NCI-H446 (cell line): ENCODE results near the gene SMAD4.
"Not testable (repeated sequence)": the region's sequence is repeated elsewhere in the genome, so short reads cannot be mapped to it uniquely, and the experiment has no call there.

Source experiments
- DNase-seq, 2 experiments: peaks; one replicate each; lab custom pipeline; 2025; lab: John Stamatoyannopoulos, UW

Gene SMAD4

DNA sequence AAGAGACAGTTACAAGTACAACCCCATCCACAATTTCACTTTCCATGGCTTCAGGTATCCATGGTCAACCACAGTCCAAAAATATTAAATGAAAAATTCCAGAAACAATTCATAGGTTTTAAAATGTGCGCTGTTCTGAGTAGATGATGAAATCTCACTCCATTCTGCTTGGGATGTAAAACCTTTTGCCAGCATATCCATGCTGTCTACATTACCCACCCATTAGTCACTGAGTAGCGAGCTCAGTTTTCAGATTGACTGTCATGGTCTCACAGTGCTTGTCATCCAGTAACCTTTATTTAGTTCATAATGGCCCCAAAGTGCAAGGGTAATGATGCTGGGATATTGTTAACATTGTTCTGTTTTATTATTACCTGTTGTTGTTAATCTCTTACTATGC is 40.5 kb downstream of the SMAD4 start:
- no peak for DNase-seq

DNA sequence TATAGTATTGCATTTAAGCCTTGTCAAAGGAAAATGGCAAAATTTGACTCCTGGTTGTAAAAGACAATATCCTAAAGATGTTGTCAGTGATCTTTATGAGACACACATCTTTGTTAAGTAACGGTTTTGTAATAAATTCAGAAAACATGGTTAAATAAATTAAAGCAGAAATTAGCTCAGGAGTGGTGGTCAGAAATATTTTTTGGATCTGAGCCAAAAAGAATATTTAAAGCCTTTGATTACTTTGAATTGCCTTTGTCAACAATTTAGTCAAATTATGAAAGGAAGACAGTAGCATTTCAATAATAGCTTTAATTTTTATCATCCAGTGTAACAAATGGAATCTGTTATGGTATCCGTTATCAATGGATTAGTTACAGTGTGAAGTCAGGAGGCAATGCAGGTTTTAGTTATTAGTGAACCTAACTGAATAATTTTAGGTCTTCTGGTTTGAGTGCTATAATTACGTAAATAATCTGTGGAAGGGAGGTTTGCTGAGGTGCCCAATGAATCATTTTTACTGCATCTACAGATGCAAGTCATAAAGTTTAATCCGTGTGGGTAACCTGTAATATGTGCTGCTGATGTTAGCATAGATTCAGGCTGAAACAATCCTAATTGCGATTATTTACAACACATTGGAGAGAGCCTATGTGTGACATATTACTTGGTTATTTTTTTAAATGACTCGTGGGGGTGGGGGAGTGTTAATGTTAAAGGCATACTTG is 42.7 kb downstream of the SMAD4 start:
- DNase-seq, result no peak

DNA sequence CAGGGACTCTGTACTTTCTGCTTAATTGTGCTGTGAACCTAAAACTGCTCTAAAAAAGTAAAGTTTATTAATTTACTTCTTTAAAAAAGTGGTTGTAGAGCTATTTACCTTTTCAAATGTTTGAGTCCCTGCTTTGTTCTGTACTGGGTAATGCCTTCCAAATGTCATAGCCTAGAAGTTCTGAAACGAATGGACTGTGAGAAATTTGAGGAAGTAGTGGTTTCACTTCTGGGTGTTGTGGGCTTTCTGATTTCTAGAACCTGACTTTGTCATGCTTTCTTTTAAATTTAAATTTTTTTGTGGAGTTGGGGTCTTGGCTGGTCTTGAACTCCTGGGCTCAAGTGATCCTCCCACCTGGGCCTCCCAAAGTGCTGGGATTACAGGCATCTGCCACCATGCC is 44.6 kb downstream of the SMAD4 start:
- no peak for DNase-seq

DNA sequence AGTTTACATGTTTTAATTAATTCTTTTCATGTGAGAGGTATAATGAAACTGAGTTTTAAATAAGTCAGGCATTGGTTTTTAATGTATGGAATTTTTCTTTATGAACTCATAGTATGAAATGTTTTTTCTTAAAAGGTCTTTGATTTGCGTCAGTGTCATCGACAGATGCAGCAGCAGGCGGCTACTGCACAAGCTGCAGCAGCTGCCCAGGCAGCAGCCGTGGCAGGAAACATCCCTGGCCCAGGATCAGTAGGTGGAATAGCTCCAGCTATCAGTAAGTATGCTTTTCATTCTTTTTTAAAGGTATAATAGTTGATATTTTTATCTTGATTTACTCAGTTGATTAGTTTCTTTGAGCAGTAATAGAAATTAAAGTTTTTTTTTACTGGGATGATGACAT is 46.5 kb downstream of the SMAD4 start:
- no peak for DNase-seq

DNA sequence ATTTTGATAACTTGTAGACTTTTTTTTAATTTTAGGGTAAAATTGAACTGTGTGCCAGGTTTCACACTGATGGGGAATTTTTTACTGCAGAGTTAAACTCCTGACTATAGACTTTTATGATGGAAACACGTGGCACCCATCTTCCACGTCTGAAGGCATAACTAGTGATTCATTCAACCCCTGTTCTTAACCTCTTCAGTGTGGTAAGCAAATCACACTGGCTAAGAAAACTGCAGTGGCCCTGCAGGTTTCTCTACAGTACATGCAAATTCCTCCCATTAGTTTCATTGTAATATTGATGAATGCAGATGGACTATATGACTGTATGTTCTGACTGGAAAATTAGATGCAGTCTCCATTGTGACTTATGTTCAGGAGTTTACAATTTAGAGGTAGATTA is 47.2 kb downstream of the SMAD4 start:
- no peak for DNase-seq

- no peak for DNase-seq
These were observed 48.0 kb downstream of the SMAD4 start for GRCh38 chr18:51078026-51078425.

DNA sequence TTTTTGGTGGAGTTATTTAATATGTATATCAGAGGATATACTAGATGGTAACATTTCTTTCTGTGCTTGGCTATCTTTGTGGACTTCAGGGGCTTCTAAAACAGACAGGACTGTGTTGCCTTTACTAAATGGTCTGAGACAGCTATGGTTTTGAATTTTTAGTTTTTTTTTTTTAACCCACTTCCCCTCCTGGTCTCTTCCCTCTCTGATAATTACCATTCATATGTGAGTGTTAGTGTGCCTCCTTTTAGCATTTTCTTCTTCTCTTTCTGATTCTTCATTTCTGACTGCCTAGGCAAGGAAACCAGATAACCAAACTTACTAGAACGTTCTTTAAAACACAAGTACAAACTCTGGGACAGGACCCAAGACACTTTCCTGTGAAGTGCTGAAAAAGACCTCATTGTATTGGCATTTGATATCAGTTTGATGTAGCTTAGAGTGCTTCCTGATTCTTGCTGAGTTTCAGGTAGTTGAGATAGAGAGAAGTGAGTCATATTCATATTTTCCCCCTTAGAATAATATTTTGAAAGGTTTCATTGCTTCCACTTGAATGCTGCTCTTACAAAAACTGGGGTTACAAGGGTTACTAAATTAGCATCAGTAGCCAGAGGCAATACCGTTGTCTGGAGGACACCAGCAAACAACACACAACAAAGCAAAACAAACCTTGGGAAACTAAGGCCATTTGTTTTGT is 52.7 kb downstream of the SMAD4 start:
- DNase-seq, result no peak

DNA sequence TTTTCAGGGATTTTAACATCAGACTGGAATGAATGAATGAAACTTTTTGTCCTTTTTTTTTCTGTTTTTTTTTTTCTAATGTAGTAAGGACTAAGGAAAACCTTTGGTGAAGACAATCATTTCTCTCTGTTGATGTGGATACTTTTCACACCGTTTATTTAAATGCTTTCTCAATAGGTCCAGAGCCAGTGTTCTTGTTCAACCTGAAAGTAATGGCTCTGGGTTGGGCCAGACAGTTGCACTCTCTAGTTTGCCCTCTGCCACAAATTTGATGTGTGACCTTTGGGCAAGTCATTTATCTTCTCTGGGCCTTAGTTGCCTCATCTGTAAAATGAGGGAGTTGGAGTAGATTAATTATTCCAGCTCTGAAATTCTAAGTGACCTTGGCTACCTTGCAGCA is 53.4 kb downstream of the SMAD4 start:
- no peak for DNase-seq

DNA sequence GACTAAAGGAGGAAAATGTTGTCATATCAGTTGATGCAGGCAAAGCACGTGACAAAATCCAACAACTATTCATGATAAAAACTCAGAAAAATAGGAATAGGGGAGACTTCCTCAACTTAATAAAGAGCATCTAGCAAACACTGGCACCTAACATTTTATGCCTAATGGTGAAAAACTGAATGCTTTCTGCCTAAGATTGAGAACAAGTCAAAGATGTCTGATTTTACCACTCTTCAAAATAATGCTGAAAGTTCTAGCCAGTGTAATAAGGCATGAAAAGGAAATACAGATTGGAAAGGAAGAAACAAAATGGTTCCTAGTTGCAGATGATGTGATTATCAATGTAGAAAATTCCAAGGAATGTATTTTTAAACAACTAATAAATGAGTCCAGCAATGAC is 58.4 kb downstream of the SMAD4 start:
- no peak for DNase-seq

DNA sequence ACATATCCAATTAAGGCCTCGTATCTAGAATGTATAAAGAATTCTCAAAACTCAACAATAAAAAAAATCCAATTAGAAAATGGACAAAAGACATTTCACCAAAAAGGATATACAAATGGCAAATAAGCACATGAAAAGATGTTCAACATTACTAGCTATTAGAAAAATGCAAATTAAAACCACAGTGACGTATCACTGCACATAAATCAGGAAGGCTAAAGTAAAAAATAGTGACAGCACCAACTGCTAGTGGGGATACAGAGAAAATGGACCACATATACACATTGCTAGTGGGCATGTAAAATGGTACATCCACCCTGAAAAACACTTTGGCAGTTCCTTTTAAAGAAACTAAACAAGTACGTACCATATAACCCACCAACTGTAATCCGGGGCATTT is 59.7 kb downstream of the SMAD4 start:
- DNase-seq, result no peak

DNA sequence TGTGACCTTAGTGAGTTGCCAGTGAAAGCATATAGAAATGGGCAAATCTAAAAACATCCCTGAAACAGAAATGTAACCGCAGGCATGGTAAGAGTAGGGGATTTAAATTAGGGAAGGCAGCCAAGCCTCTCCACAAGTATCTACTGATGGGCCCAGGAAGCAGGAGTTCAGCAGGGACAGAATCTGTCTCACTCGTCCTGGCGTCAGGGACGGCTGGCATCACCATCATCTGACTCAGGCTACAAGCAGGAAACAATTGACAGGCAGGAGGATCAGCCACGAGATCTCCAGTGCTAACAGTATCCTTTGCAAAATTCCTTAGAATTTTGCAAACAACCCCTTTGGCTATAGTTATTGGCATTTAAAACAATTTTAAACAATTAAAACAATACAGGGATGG is 61.3 kb downstream of the SMAD4 start:
- no peak for DNase-seq

DNA sequence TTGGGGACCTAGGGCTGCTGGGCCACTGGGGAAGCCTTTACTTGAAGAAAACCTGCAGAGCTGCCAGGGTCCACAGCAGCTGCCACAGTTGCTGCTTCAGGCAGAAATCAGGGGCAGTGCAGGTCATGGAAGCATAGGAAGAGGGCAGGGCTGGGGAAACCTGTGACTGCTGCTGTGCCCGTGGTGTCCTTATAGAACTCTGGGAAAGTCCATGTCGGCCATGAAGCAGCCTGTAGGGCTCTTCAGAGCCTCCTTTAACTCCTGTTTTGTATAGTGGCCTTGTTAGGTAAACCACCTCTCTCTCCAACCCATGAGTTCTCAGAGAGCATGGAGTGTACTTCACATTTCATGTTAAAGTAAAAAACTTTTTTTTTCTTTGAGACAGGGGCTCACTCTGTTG is 62.1 kb downstream of the SMAD4 start:
- no peak for DNase-seq

GRCh38 chr18:51092967-51093366 is 63.0 kb downstream of the SMAD4 start:
- DNase-seq, result not testable (repeated sequence)

DNA sequence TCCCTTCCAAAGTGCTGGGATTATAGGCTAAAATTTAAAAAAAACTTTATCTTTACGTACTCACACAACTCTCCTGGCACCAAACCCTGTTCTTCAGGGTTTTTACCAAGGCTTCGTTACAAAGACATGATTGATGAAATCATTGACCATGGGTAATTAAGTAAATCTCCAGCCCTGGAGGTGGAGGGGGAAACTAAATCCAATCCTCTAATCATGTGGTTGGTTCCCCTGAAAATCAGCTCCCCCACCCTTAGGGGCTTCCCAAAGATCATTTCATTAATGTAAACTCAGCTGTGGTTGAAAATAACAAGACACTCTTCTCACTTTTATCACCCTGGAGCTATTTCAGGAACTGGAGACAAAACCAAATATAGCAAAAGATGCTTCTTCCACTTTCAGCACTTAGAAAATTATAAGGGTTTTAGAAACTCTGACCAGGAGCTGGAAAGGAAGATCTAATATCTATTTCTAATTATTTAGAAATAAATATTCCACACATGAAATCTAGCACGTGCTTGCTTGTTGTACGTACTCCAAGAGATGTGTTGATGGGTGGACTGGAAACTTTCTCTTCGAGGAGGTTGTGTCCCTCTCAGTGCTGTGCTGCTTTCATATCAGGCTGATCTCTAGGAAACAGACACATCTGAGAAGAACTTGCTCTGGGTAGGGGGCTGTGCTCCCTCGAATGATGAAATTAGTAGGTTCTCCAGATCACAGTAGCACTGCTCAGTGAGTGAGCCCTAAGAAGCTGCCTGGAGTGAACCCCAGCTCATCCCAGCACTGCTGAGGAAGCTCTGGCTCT is 67.2 kb downstream of the SMAD4 start:
- DNase-seq, result no peak

- no peak for DNase-seq
These were observed 68.1 kb downstream of the SMAD4 start for GRCh38 chr18:51098082-51098481.

DNA sequence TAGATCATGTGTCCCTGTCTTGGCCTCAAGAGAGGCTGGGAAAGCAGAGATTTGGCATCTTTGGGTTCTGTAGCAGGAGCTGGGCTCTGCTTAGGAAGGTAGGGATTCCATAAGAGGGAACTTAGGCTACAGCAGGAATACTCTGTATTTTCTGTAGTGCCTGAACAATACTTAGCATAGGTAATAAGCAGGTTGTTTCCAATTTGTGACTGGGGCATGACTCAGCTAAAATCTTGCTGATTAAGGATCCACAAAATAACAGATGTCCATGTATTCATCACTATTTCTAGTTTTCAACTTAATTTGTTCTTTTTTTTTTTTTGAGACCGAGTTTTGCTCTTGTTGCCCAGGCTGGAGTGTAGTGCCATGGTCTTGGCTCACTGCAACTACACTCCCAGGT is 68.5 kb downstream of the SMAD4 start:
- no peak for DNase-seq

DNA sequence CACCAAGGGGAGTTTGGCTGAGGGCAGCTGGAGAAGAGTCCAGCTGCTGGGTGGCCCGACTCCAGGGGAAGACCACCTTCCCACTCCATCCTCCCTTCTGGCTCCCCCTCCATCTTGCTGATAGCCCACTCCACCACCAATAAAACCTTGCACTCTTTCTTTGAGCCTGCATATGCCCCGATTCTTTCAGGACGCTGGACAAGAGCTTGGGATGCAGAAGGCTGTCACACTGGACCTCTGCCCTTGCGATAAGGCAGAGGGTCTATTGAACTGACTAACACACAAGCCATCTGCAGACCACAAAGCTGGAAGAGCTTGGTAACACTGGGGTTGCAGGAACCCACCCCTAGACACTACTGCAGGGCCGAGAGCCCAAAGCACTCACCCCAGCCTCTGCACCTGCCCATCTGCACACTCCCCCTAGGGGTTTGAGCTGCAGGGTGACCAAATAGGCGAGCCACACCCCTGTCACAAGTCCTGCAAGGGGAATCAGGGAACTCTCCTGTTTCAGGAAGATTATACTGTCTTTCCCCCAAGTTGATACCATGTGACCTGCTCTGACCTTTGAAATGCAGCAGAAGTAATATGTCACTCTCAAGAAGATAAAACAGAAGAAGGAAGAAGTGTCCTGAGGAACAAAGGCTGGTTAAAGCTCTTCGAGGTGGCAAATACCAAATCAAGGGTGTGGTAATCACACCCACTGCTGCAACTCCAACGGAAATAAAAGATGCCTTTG is 70.5 kb downstream of the SMAD4 start:
- no peak for DNase-seq

GRCh38 chr18:51107082-51107481 is 77.1 kb downstream of the SMAD4 start:
- DNase-seq, result no peak

DNA sequence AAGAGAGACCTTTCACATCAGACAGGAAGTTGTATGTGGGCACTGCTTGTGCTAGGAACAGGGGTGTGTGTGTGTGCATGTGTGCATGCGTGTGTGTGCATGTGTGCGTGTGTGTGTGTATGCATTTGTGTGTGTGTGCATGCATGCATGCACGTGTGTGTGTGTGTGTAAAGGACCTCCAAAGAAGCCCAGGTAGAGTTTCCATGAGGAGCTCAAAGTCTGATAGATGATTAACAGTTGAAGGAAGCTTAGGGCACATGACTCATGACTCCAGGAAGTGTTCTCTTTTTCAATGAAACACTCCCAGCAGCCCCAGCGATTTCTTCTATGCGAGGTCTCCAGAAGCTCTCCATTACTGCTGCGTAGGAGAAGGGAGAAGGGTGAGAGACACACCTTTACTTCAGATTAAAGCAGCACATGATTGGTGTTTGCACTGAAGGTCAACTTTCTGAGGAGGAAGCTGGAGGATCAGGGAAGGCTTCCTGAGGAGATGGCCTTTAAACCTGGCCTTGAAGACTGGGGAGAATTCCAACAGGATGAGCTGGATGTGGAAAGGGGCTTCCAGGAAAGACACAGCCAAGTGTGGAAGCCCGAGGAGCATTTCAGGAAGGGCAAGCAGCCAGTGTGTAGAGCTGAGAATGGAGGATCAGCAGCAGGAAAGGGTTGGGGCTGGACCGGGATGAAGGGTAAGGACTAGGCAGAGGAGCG is 77.7 kb downstream of the SMAD4 start:
- DNase-seq, result no peak

GRCh38 chr18:51108330-51108729 is 78.3 kb downstream of the SMAD4 start:
- no peak for DNase-seq

DNA sequence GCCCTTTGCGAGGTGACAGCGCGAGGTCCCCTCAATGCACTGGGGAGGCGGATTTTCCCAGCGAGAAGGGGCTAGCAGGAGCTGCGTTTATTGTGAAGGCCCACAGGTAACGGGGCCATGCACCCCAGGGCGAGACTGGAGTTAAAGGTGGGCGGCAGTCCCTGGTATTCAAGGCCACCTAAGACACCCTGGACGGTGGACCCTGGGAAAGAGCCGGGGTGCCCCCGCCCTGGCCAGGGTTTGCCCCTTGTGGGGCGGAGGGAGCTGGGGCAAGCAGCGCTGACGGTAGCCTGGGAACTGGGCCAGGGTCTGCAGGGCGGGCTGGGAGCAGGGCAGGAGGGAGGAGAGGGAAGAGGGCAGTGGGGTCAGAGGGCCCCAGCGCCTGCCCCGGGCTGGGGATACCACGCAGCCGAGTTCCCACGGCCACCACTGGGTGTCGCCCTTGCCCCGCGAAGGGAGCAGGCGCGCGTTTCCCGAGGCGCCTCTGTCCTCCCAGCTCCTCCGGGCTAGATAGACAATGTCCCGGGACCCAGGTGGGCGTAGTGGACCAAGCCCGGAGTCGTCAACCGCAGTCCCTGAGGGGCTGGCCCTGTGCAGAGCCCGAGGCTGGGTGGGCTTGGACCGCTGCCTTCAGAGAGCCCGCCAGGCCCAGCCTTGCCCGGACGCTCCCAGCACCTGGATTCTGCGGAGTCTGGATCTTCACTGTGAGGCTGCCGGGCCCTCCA is 80.2 kb downstream of the SMAD4 start:
- peak in 1 of 2 experiments; percentile 42 for DNase-seq
